ENCODE results near the gene NUP62.
"Not testable (repeated sequence)": the region's sequence is repeated elsewhere in the genome, so short reads cannot be mapped to it uniquely, and the experiment has no call there.

NUP62 gene

DNA sequence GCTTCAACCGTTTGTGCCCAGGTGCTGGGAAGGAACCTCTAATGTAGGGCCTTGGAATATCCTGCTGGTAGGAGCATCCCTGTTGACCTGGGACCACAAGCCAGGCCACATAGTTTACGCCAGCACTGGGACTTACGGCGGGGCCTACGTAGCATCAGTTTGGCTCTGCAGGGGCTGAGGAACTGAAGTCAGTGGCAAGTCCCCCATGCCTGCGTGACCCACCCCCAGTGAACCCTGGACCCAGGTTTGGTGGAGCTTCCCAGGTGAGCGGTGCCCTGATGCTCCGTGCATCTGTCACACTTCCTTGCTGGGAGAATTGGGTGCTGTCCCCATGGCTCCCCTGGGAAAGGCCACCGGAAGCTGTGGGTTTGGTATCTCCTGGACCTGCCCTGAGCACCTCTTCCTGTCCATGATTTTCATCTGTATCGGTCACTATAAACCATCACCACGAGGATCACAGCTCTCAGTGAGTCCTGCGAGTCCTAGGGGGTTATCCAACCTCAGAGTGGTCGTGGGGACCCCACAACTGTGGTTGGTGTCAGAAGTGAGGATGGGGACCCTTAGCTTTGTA lies 21.7 kb upstream of the NUP62 start:
- peaks cover 8% of the 10 kb centered on the region for H3K4me1 ChIP-seq (ENCODE audit: control insufficient read depth, insufficient read depth, low read length)
- DNase-seq (ENCODE audit: low read depth), result no peak
- no peaks in the 10 kb centered on the region for H3K36me3 ChIP-seq (ENCODE audit: control insufficient read depth, insufficient read depth, low read length, severe bottlenecking)
- H3K27me3 ChIP-seq (replicated peaks; ENCODE audit: control insufficient read depth, insufficient read depth, low read length), result peaks cover 81% of the 10 kb centered on the region
- no peak overlapping the region for H3K9ac ChIP-seq (ENCODE audit: low read length)
- no peak overlapping the region for H3K4me3 ChIP-seq (ENCODE audit: low read length)
- no peaks in the 10 kb centered on the region for H3K9me3 ChIP-seq (ENCODE audit: control insufficient read depth, low read length)

- peaks cover 78% of the 10 kb centered on the region for H3K27me3 ChIP-seq (replicated peaks; ENCODE audit: control insufficient read depth, insufficient read depth, low read length)
- no peaks in the 10 kb centered on the region for H3K36me3 ChIP-seq (ENCODE audit: control insufficient read depth, insufficient read depth, low read length, severe bottlenecking)
- H3K9me3 ChIP-seq (ENCODE audit: control insufficient read depth, low read length), result no peaks in the 10 kb centered on the region
- H3K9ac ChIP-seq (ENCODE audit: low read length), result no peak overlapping the region
- H3K4me1 ChIP-seq (ENCODE audit: control insufficient read depth, insufficient read depth, low read length), result peaks cover 8% of the 10 kb centered on the region
- H3K4me3 ChIP-seq (ENCODE audit: low read length), result no peak overlapping the region
- no peak for DNase-seq (ENCODE audit: low read depth)
Observed at GRCh38 chr19:49950590-49950948, 21.3 kb upstream of the NUP62 start.

DNA sequence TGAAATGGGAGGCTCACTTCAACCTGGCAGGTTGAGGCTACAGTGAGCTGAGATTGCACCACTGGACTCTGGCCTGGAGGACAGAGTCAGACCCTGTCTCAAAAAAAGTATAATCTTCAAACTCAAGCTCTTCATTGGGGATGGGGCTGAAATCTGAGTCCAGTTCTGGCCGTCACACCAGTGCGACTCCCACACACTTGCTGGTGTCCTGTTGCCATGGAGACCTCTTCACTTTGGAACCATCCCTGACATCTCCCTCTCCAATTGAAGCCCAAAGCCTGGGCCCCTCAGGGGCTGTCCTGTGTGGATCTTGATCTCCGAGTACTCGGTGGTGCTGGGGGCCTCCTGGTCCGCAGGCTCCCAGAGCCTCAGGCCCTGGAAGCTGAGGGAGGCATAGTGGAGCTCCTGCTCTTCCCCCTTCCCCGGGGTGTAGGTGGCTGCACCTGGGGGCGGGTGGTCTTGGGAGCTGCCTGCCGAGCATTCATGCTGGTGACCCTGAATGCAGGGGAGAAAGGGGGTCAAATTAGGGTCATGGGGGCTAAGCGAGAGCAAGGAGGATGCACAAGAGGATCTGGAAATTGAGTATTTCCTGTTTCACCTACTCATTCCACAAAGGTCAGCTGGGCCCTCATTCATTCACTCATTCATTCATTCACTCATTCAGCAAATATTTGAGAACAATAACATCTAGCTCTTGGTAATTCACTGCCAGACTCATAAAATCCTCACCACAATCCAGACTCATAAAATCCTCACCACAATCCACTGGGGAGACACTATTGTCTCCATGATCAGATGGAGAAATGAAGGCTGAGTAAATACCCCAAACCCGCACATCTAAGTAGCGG lies 20.7 kb upstream of the NUP62 start:
- no peak for DNase-seq (ENCODE audit: low read depth)
- Histone ChIP-seq H3K9me3 (ENCODE audit: control insufficient read depth, low read length) (no peaks in the 10 kb centered on the region), H3K36me3 (ENCODE audit: control insufficient read depth, insufficient read depth, low read length, severe bottlenecking) (no peaks in the 10 kb centered on the region), H3K27me3 (replicated peaks; ENCODE audit: control insufficient read depth, insufficient read depth, low read length) (peaks cover 73% of the 10 kb centered on the region), H3K4me1 (ENCODE audit: control insufficient read depth, insufficient read depth, low read length) (peaks cover 8% of the 10 kb centered on the region), H3K9ac (ENCODE audit: low read length) (no peak overlapping the region), H3K4me3 (ENCODE audit: low read length) (no peak overlapping the region)

GRCh38 chr19:49946415-49946814 lies 17.1 kb upstream of the NUP62 start:
- H3K4me1 ChIP-seq (ENCODE audit: control insufficient read depth, insufficient read depth, low read length), result no peaks in the 10 kb centered on the region
- no peak overlapping the region for H3K4me3 ChIP-seq (ENCODE audit: low read length)
- H3K27me3 ChIP-seq (replicated peaks; ENCODE audit: control insufficient read depth, insufficient read depth, low read length), result peaks cover 54% of the 10 kb centered on the region
- no peak overlapping the region for H3K9ac ChIP-seq (ENCODE audit: low read length)
- DNase-seq (ENCODE audit: low read depth), result no peak
- H3K9me3 ChIP-seq (ENCODE audit: control insufficient read depth, low read length), result no peaks in the 10 kb centered on the region
- H3K36me3 ChIP-seq (ENCODE audit: control insufficient read depth, insufficient read depth, low read length, severe bottlenecking), result no peaks in the 10 kb centered on the region

DNA sequence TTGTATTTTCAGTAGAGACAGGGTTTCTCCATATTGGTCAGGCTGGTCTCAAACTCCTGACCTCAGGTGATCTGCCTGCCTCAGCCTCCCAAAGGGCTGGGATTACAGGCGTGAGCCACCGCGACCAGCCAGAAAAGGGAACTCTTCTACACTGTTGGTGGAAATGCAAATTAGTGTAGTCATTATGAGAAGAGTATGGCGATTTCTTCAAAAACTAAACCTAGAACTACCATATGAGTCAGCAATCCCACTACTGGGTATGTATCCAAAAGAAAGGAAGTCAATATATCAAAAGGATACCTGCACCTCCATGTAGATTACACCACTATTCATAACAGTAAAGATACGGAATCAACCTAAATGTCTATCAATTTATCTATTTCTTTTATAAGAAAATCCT lies 15.3 kb upstream of the NUP62 start:
- H3K4me3 ChIP-seq (ENCODE audit: low read length); DNase-seq (ENCODE audit: low read depth); H3K9me3 ChIP-seq (ENCODE audit: control insufficient read depth, low read length); H3K4me1 ChIP-seq (ENCODE audit: control insufficient read depth, insufficient read depth, low read length); H3K9ac ChIP-seq (ENCODE audit: low read length); H3K36me3 ChIP-seq (ENCODE audit: control insufficient read depth, insufficient read depth, low read length, severe bottlenecking): not testable (repeated sequence)
- H3K27me3 ChIP-seq (replicated peaks; ENCODE audit: control insufficient read depth, insufficient read depth, low read length), result peaks cover 37% of the 10 kb centered on the region

DNA sequence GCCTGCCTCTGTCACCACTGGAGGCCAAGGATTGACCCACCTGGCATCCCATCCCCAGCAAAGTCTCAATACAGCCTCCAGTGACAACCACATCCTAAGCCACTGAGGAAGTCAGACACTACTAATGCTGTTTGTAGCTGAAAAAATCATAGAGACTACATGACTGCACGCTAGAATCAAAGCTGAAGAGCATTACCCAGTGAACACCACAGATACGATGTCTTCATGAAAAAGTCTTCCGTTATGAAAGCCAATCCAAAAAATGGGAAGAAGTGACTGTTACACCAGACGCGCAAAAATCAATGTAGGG lies 11.1 kb upstream of the NUP62 start:
- Histone ChIP-seq H3K9me3 (ENCODE audit: control insufficient read depth, low read length) (no peaks in the 10 kb centered on the region), H3K36me3 (ENCODE audit: control insufficient read depth, insufficient read depth, low read length, severe bottlenecking) (no peaks in the 10 kb centered on the region), H3K4me3 (ENCODE audit: low read length) (no peak overlapping the region), H3K27me3 (replicated peaks; ENCODE audit: control insufficient read depth, insufficient read depth, low read length) (peaks cover 13% of the 10 kb centered on the region), H3K9ac (ENCODE audit: low read length) (no peak overlapping the region), H3K4me1 (ENCODE audit: control insufficient read depth, insufficient read depth, low read length) (no peaks in the 10 kb centered on the region)
- no peak for DNase-seq (ENCODE audit: low read depth)

- Histone ChIP-seq H3K9ac (ENCODE audit: low read length) (no peak overlapping the region), H3K9me3 (ENCODE audit: control insufficient read depth, low read length) (no peaks in the 10 kb centered on the region), H3K36me3 (ENCODE audit: control insufficient read depth, insufficient read depth, low read length, severe bottlenecking) (no peaks in the 10 kb centered on the region), H3K4me3 (ENCODE audit: low read length) (no peak overlapping the region), H3K4me1 (ENCODE audit: control insufficient read depth, insufficient read depth, low read length) (no peaks in the 10 kb centered on the region), H3K27me3 (replicated peaks; ENCODE audit: control insufficient read depth, insufficient read depth, low read length) (peaks cover 13% of the 10 kb centered on the region)
- DNase-seq (ENCODE audit: low read depth), result no peak
Observed at GRCh38 chr19:49939721-49940481, 10.6 kb upstream of the NUP62 start.

DNA sequence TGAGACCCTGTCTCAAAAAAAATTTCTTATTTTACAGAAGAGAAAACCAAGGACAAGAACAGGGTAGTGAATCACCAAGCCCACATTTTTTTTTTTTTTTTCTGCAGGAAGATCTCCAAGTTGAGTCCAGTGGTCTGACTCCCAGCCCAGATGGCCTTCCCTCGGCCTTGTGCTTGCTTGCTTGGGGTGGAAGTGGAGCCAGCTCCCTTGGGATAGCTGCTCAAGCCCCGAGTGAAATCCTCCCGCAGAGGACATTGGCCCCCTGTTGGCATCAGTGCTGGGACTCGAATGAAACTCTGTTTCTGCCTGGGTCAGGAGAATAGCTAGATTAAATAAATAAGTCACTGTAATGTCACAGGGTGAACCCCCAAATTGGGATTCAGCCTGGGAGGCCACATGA lies 9.4 kb upstream of the NUP62 start:
- DNase-seq (ENCODE audit: low read depth), result no peak
- Histone ChIP-seq H3K27me3 (replicated peaks; ENCODE audit: control insufficient read depth, insufficient read depth, low read length) (peaks cover 12% of the 10 kb centered on the region), H3K9ac (ENCODE audit: low read length) (no peak overlapping the region), H3K4me1 (ENCODE audit: control insufficient read depth, insufficient read depth, low read length) (no peaks in the 10 kb centered on the region), H3K36me3 (ENCODE audit: control insufficient read depth, insufficient read depth, low read length, severe bottlenecking) (no peaks in the 10 kb centered on the region), H3K9me3 (ENCODE audit: control insufficient read depth, low read length) (no peaks in the 10 kb centered on the region), H3K4me3 (ENCODE audit: low read length) (no peak overlapping the region)

DNA sequence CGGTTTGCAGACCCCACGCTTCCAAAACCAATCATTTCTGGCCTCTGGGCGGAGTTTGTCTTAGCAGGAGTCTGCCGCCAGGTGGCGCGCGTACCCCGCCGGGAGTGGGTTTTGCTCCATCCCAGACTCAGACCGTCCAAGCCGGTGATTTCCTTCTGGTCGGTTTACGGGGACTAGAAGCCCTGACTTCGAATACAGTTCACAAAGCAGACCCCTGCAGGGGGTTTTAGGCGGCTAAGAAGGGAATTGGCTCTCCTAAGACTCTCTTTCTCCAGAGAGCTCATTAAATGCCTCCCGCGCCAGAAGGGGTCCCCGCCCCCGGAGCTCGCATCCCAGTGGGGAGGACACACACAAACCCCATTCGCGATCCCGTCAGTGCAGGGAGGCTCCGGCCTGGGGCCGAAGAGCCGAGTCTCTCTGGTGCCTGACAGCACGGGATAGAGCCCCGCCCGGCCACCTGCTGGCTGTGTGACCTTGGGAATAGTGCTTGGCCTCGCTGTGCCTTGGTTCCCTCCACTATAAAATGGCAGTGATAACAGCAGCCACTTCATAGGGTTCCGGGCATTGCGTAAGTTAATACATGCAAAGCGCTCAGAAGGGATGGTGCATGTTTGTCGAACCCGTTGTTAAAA lies 8.6 kb upstream of the NUP62 start:
- H3K4me1 ChIP-seq (ENCODE audit: control insufficient read depth, insufficient read depth, low read length), result no peaks in the 10 kb centered on the region
- DNase-seq (ENCODE audit: low read depth), result peak; percentile 89
- peaks cover 4% of the 10 kb centered on the region for H3K27me3 ChIP-seq (replicated peaks; ENCODE audit: control insufficient read depth, insufficient read depth, low read length)
- H3K9me3 ChIP-seq (ENCODE audit: control insufficient read depth, low read length), result no peaks in the 10 kb centered on the region
- H3K36me3 ChIP-seq (ENCODE audit: control insufficient read depth, insufficient read depth, low read length, severe bottlenecking), result peaks cover 6% of the 10 kb centered on the region
- H3K4me3 ChIP-seq (ENCODE audit: low read length), result peak overlapping the region; percentile 28
- H3K9ac ChIP-seq (ENCODE audit: low read length), result no peak overlapping the region

DNA sequence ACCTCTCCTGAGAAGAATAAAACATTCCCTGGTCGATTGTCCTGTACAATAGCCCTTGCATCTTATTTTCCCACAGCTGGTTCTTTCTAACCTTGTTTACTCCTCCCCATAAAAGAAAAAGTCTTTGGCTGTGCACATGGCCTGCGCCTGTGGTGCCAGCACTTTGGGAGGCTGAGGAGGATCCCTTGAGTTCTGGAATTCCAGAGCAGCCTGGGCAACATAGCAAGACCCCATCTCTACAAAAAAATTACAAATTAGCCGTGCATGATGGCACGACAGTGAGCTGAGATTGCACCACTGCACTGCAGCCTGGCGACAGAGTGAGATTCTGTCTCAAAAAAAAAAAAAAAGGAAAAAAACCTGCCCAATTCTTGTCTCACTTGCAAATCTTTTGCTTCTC lies 7.2 kb upstream of the NUP62 start:
- DNase-seq (ENCODE audit: low read depth), result no peak
- no peaks in the 10 kb centered on the region for H3K4me1 ChIP-seq (ENCODE audit: control insufficient read depth, insufficient read depth, low read length)
- no peaks in the 10 kb centered on the region for H3K27me3 ChIP-seq (replicated peaks; ENCODE audit: control insufficient read depth, insufficient read depth, low read length)
- H3K4me3 ChIP-seq (ENCODE audit: low read length), result no peak overlapping the region
- H3K36me3 ChIP-seq (ENCODE audit: control insufficient read depth, insufficient read depth, low read length, severe bottlenecking), result peaks cover 16% of the 10 kb centered on the region
- no peaks in the 10 kb centered on the region for H3K9me3 ChIP-seq (ENCODE audit: control insufficient read depth, low read length)
- H3K9ac ChIP-seq (ENCODE audit: low read length), result no peak overlapping the region

- Histone ChIP-seq H3K4me3 (ENCODE audit: low read length) (no peak overlapping the region), H3K4me1 (ENCODE audit: control insufficient read depth, insufficient read depth, low read length) (peaks cover 4% of the 10 kb centered on the region), H3K27me3 (replicated peaks; ENCODE audit: control insufficient read depth, insufficient read depth, low read length) (no peaks in the 10 kb centered on the region), H3K36me3 (ENCODE audit: control insufficient read depth, insufficient read depth, low read length, severe bottlenecking) (peaks cover 24% of the 10 kb centered on the region), H3K9ac (ENCODE audit: low read length) (no peak overlapping the region), H3K9me3 (ENCODE audit: control insufficient read depth, low read length) (no peaks in the 10 kb centered on the region)
- DNase-seq (ENCODE audit: low read depth), result no peak
Observed at GRCh38 chr19:49933643-49934042, 4.3 kb upstream of the NUP62 start.

Data from adipocyte (in vitro differentiated cells).